GM10248 (cell line): ENCODE data around the gene SYMPK.

Experiments used
- CTCF ChIA-PET: fragments of 300-600 bp; sonication (Branson Sonifier 250); formaldehyde crosslinking; extraction: SDS; loops from one replicate; lab custom pipeline; 2021; ENCODE audit warnings: antibody characterized with exemption; lab: Yijun Ruan, JAX
- POLR2A ChIA-PET: fragments of 350-650 bp; sonication (Branson Sonifier 250); formaldehyde crosslinking; extraction: SDS; loops from one replicate; lab custom pipeline; 2020; ENCODE audit warnings: antibody characterized with exemption; lab: Yijun Ruan, JAX
- DNase-seq: peaks from one replicate; pipeline ENCODE4 v3.0.0; 2012; ENCODE audit errors: extremely low spot score
- TF ChIP-seq, protein P1 (sequence below): IDR thresholded peaks from 2 replicates; pipeline ENCODE4 v1.5.1; 2012; ENCODE audit warnings: mild to moderate bottlenecking, low read depth; ENCODE audit errors: extremely low read depth, missing control alignments, control extremely low read depth

The SYMPK gene

DNA sequence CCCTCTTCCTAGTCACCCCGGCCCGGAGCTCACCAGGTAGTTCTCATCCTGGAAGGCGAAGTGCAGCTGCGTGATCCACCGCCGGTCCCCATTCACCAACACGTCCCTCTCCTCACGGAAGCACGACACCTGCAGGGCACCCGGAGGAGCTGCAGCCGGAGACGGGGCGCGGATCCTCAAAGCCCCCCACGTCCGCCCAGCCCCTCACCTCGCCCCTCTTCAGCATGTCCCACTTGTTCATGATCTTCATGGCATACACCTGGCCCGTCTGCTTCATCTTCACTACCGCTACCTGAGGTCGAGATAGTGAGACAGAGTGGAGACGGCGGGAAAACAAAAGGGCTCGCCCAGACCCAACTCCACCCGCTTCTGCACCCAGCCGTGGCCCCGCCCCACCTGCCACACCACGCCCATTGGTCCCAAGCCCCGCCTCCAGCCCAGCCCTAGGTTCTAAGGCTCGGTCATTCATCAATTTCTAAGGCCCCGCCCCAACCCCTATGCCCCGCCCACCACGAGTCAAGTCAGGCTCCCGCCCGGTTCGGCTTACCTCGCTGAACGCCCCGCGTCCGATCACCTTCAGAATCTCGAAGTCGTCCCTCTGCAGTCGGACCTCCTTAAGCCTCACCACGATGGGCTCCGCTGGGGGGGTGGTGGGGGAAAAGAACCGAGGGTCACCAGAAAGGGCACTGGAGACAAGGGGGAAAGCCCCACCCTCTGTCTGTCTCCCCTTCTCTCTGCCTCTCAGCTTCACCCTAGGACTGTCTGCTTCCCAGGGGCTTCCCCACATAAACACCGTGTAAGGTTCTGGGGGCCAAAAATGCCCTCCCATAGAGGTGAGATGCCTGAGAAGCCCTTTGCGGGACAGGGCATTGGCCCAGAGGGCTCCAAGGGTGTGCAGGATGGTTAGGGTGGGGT, 83.5 kb downstream of the SYMPK start:
- ChIA-PET POLR2A (interaction anchor here (0.8 kb wide), 1 partner anchor 9 kb away, joined by 3 read pairs; no protein-coding TSS in a partner anchor), CTCF (interaction anchor here (0.6 to 5.4 kb wide), 14 partner anchors 9 to 123 kb away, joined by 3 to 63 read pairs (median 4); partner anchors contain the start of genes DMWD, MYPOP and SIX5)
- peak; percentile 96 for DNase-seq
- TF ChIP-seq, protein P1, sequence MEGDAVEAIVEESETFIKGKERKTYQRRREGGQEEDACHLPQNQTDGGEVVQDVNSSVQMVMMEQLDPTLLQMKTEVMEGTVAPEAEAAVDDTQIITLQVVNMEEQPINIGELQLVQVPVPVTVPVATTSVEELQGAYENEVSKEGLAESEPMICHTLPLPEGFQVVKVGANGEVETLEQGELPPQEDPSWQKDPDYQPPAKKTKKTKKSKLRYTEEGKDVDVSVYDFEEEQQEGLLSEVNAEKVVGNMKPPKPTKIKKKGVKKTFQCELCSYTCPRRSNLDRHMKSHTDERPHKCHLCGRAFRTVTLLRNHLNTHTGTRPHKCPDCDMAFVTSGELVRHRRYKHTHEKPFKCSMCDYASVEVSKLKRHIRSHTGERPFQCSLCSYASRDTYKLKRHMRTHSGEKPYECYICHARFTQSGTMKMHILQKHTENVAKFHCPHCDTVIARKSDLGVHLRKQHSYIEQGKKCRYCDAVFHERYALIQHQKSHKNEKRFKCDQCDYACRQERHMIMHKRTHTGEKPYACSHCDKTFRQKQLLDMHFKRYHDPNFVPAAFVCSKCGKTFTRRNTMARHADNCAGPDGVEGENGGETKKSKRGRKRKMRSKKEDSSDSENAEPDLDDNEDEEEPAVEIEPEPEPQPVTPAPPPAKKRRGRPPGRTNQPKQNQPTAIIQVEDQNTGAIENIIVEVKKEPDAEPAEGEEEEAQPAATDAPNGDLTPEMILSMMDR = peak; percentile 76

DNA sequence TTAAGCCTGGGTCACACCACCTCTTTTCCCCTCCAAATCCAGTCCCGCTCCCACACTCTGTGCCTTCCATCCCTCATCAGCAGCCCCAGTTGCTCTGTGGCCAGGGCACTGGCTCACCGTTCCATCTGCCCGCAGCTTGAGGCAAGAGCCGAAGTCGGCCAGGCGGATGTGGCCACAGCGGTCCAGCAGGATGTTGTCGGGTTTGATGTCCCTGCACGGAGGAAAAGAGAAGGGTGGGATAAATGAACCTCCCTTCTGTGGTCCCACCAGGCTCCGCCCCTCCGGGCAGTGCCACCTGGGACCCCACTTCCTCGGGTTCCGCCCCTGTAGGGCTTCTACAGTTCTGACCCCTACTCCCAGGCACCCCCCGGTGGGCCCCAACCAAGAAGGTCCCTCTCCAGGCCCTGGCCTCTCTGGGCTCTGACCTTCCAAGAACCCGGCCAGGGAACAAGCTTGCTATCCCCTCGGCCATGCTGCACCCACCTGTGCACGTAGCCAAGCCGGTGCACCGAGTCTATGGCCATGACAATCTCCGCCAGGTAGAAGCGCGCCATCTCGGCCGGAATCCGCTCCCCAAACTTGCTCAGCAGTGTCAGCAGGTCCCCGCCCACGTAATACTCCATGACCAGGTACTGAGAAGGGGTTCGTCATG, 84.8 kb downstream of the SYMPK start:
- TF ChIP-seq, protein P1 = no peak
- DNase-seq = no peak
- ChIA-PET POLR2A (no interaction called here), CTCF (interaction anchor here (1.0 to 5.4 kb wide), 4 partner anchors 9 to 39 kb away, joined by 4 to 63 read pairs (median 6); partner anchors contain the start of gene SIX5)

DNA sequence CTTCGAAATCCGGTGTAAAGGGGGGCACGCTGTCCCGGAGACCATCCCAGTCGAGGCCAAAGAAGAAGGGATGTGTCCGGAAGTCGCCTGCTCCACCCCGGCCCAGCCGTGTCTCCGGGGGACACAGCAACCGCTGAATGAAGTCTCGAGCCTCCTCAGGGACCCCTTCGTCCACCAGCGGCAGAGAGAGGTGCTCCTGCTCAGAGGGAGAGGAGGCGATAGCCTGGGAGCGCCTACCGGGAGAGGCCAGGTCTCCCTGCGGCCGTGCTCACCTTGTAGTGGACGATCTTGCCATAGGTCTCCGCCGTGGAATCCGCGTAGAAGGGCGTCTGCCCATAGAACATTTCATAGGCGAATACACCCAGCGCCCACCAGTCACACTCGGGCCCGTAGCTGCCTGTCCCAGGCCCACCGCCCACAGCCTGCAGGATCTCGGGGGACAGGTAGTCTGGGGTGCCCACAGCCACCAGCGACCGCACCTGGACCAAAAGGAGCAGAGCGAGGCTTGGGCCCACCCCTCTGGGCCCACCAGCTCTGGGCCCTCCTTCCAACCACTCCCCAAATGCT, 85.5 kb downstream of the SYMPK start:
- DNase-seq = no peak
- CTCF ChIA-PET = interaction anchor here (1.0 to 1.3 kb wide), 2 partner anchors 8 to 18 kb away, joined by 3 to 4 read pairs; partner anchors contain the start of gene SIX5
- POLR2A ChIA-PET = no interaction called here
- TF ChIP-seq, protein P1 = no peak

DNA sequence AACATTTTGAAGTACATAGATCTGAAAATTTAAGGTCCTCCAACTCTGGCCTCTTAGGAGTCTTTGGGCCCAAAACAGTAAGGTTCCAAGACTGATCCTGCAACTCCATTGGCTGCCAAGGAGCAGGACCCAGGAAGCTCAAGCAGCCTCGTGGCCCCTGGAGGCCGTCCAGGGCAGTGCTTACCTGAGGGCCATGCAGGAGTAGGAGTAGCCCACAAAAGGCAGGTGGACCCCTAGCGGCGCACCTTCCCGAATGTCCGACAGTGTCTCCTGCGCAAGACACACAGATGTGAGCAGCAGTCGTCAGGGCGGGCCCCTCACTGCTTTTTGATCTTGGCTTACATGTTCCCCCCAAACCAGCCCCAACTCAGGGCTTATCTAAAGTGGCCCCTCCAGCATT, 88.2 kb downstream of the SYMPK start:
- POLR2A ChIA-PET = no interaction called here
- no peak for DNase-seq
- CTCF ChIA-PET = interaction anchor here (3.1 kb wide), 1 partner anchor 42 kb away, joined by 11 read pairs; no protein-coding TSS in a partner anchor
- TF ChIP-seq, protein P1 = no peak

DNA sequence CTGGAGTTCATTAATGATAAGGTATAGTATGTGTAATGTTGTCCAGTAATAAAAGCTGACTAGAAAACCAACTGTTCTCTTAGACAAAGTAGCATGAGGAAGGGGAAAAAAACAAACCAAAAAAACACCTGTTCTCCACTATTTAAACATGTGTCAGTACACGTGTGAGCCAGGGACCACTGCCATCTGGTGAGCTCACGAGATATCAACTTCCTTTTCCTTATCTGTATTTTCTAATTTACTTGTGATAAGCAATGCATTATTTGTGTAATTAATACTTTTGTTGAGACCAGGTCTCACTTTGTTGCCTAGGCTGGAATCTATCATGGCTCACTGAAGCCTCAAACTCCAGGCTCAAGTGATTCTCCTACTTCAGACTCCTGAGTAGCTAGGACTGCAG, 89.6 kb downstream of the SYMPK start:
- TF ChIP-seq, protein P1 = no peak
- CTCF ChIA-PET = interaction anchor here (1.1 to 3.1 kb wide), 4 partner anchors 8 to 43 kb away, joined by 3 to 21 read pairs (median 8); no protein-coding TSS in a partner anchor
- DNase-seq = no peak
- POLR2A ChIA-PET = no interaction called here

DNA sequence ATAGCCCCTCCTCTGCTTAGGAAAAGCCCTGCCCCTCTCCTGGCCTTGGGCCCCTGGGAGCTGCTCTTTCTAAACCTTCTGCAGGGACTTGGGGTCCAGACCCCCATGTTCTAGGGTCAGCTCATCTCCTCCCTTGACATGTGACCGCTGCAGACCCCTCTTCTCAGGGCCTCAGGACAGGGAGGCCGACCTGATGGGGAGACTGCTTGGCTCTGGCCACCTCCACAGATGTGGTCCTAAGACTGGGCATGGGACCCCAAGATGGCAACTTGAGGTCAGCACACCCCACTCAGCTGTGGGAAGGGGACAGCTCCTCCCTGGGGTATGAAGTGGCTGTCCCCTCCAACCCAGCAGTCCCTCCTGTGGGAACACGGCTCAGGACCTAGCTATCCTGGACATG, 90.0 kb downstream of the SYMPK start:
- DNase-seq = no peak
- TF ChIP-seq, protein P1 = no peak
- ChIA-PET POLR2A (no interaction called here), CTCF (interaction anchor here (1.1 to 3.1 kb wide), 5 partner anchors 9 to 110 kb away, joined by 3 to 21 read pairs (median 6); no protein-coding TSS in a partner anchor)
